Measurements from ENCODE around the gene CARD14.
"Not testable (repeated sequence)": the region's sequence is repeated elsewhere in the genome, so short reads cannot be mapped to it uniquely, and the experiment has no call there.

CARD14 gene

GRCh38 chr17:80154166-80154565, 15.7 kb upstream of the CARD14 start:
- H3K9me3 ChIP-seq (ENCODE audit: control insufficient read depth, low read depth, low read length), result peaks cover 11% of the 10 kb centered on the region
- no peaks in the 10 kb centered on the region for H3K36me3 ChIP-seq (ENCODE audit: control insufficient read depth, low read depth, low read length)
- H3K4me1 ChIP-seq (ENCODE audit: control insufficient read depth, low read depth, low read length), result peaks cover 15% of the 10 kb centered on the region
- no peak overlapping the region for H3K9ac ChIP-seq (ENCODE audit: low read length)
- H3K27ac ChIP-seq (ENCODE audit: low read length), result no peak overlapping the region
- no peak overlapping the region for H3K4me3 ChIP-seq (ENCODE audit: low read length)
- no peaks in the 10 kb centered on the region for H3K27me3 ChIP-seq (ENCODE audit: control insufficient read depth, insufficient read depth, low read length)

- H3K9ac ChIP-seq (ENCODE audit: low read length); H3K27ac ChIP-seq (ENCODE audit: low read length); H3K27me3 ChIP-seq (ENCODE audit: control insufficient read depth, insufficient read depth, low read length); H3K36me3 ChIP-seq (ENCODE audit: control insufficient read depth, low read depth, low read length); H3K4me3 ChIP-seq (ENCODE audit: low read length): not testable (repeated sequence)
- Histone ChIP-seq H3K4me1 (ENCODE audit: control insufficient read depth, low read depth, low read length) (peaks cover 29% of the 10 kb centered on the region), H3K9me3 (ENCODE audit: control insufficient read depth, low read depth, low read length) (peaks cover 11% of the 10 kb centered on the region)
Measured at GRCh38 chr17:80155600-80155999, 14.2 kb upstream of the CARD14 start.

- Histone ChIP-seq H3K9ac (ENCODE audit: low read length) (no peak overlapping the region), H3K4me3 (ENCODE audit: low read length) (no peak overlapping the region), H3K27me3 (ENCODE audit: control insufficient read depth, insufficient read depth, low read length) (peaks cover 4% of the 10 kb centered on the region), H3K36me3 (ENCODE audit: control insufficient read depth, low read depth, low read length) (no peaks in the 10 kb centered on the region), H3K4me1 (ENCODE audit: control insufficient read depth, low read depth, low read length) (peaks cover 22% of the 10 kb centered on the region), H3K9me3 (ENCODE audit: control insufficient read depth, low read depth, low read length) (peaks cover 11% of the 10 kb centered on the region), H3K27ac (ENCODE audit: low read length) (no peak overlapping the region)
Measured at GRCh38 chr17:80158846-80159245, 11.0 kb upstream of the CARD14 start.

GRCh38 chr17:80160536-80160935, 9.3 kb upstream of the CARD14 start:
- Histone ChIP-seq H3K4me3 (ENCODE audit: low read length) (peak overlapping the region; percentile 0), H3K9me3 (ENCODE audit: control insufficient read depth, low read depth, low read length) (peaks cover 8% of the 10 kb centered on the region), H3K36me3 (ENCODE audit: control insufficient read depth, low read depth, low read length) (no peaks in the 10 kb centered on the region), H3K4me1 (ENCODE audit: control insufficient read depth, low read depth, low read length) (peaks cover 22% of the 10 kb centered on the region), H3K9ac (ENCODE audit: low read length) (no peak overlapping the region), H3K27me3 (ENCODE audit: control insufficient read depth, insufficient read depth, low read length) (peaks cover 4% of the 10 kb centered on the region), H3K27ac (ENCODE audit: low read length) (no peak overlapping the region)

GRCh38 chr17:80163336-80163735, 6.5 kb upstream of the CARD14 start:
- Histone ChIP-seq H3K9ac (ENCODE audit: low read length) (no peak overlapping the region), H3K4me1 (ENCODE audit: control insufficient read depth, low read depth, low read length) (peaks cover 22% of the 10 kb centered on the region), H3K9me3 (ENCODE audit: control insufficient read depth, low read depth, low read length) (no peaks in the 10 kb centered on the region), H3K4me3 (ENCODE audit: low read length) (no peak overlapping the region), H3K27me3 (ENCODE audit: control insufficient read depth, insufficient read depth, low read length) (peaks cover 4% of the 10 kb centered on the region), H3K27ac (ENCODE audit: low read length) (no peak overlapping the region), H3K36me3 (ENCODE audit: control insufficient read depth, low read depth, low read length) (no peaks in the 10 kb centered on the region)

GRCh38 chr17:80164185-80164584, 5.6 kb upstream of the CARD14 start:
- H3K4me1 ChIP-seq (ENCODE audit: control insufficient read depth, low read depth, low read length), result peaks cover 19% of the 10 kb centered on the region
- no peak overlapping the region for H3K27ac ChIP-seq (ENCODE audit: low read length)
- H3K36me3 ChIP-seq (ENCODE audit: control insufficient read depth, low read depth, low read length), result no peaks in the 10 kb centered on the region
- H3K9me3 ChIP-seq (ENCODE audit: control insufficient read depth, low read depth, low read length), result no peaks in the 10 kb centered on the region
- no peak overlapping the region for H3K9ac ChIP-seq (ENCODE audit: low read length)
- no peak overlapping the region for H3K4me3 ChIP-seq (ENCODE audit: low read length)
- peaks cover 4% of the 10 kb centered on the region for H3K27me3 ChIP-seq (ENCODE audit: control insufficient read depth, insufficient read depth, low read length)

- H3K27me3 ChIP-seq (ENCODE audit: control insufficient read depth, insufficient read depth, low read length), result no peaks in the 10 kb centered on the region
- no peaks in the 10 kb centered on the region for H3K9me3 ChIP-seq (ENCODE audit: control insufficient read depth, low read depth, low read length)
- H3K4me1 ChIP-seq (ENCODE audit: control insufficient read depth, low read depth, low read length), result no peaks in the 10 kb centered on the region
- no peak overlapping the region for H3K9ac ChIP-seq (ENCODE audit: low read length)
- H3K36me3 ChIP-seq (ENCODE audit: control insufficient read depth, low read depth, low read length), result no peaks in the 10 kb centered on the region
- no peak overlapping the region for H3K27ac ChIP-seq (ENCODE audit: low read length)
- no peak overlapping the region for H3K4me3 ChIP-seq (ENCODE audit: low read length)
Measured at GRCh38 chr17:80166446-80166845, 3.4 kb upstream of the CARD14 start.

- H3K27me3 ChIP-seq (ENCODE audit: control insufficient read depth, insufficient read depth, low read length), result no peaks in the 10 kb centered on the region
- H3K4me1 ChIP-seq (ENCODE audit: control insufficient read depth, low read depth, low read length), result no peaks in the 10 kb centered on the region
- H3K4me3 ChIP-seq (ENCODE audit: low read length), result no peak overlapping the region
- H3K9me3 ChIP-seq (ENCODE audit: control insufficient read depth, low read depth, low read length), result no peaks in the 10 kb centered on the region
- no peaks in the 10 kb centered on the region for H3K36me3 ChIP-seq (ENCODE audit: control insufficient read depth, low read depth, low read length)
- H3K27ac ChIP-seq (ENCODE audit: low read length), result no peak overlapping the region
- no peak overlapping the region for H3K9ac ChIP-seq (ENCODE audit: low read length)
Measured at GRCh38 chr17:80168371-80168770, 1.5 kb upstream of the CARD14 start.

- Histone ChIP-seq H3K27me3 (ENCODE audit: control insufficient read depth, insufficient read depth, low read length) (no peaks in the 10 kb centered on the region), H3K27ac (ENCODE audit: low read length) (no peak overlapping the region), H3K4me1 (ENCODE audit: control insufficient read depth, low read depth, low read length) (no peaks in the 10 kb centered on the region), H3K9me3 (ENCODE audit: control insufficient read depth, low read depth, low read length) (no peaks in the 10 kb centered on the region), H3K9ac (ENCODE audit: low read length) (no peak overlapping the region), H3K36me3 (ENCODE audit: control insufficient read depth, low read depth, low read length) (no peaks in the 10 kb centered on the region), H3K4me3 (ENCODE audit: low read length) (no peak overlapping the region)
Measured at GRCh38 chr17:80169107-80169506, 723 bp upstream of the CARD14 start.

GRCh38 chr17:80171681-80172080, 1.9 kb downstream of the CARD14 start:
- Histone ChIP-seq H3K9ac (ENCODE audit: low read length) (no peak overlapping the region), H3K9me3 (ENCODE audit: control insufficient read depth, low read depth, low read length) (no peaks in the 10 kb centered on the region), H3K27me3 (ENCODE audit: control insufficient read depth, insufficient read depth, low read length) (no peaks in the 10 kb centered on the region), H3K36me3 (ENCODE audit: control insufficient read depth, low read depth, low read length) (no peaks in the 10 kb centered on the region), H3K4me3 (ENCODE audit: low read length) (no peak overlapping the region), H3K27ac (ENCODE audit: low read length) (no peak overlapping the region), H3K4me1 (ENCODE audit: control insufficient read depth, low read depth, low read length) (no peaks in the 10 kb centered on the region)

GRCh38 chr17:80173126-80173525, 3.3 kb downstream of the CARD14 start:
- H3K4me1 ChIP-seq (ENCODE audit: control insufficient read depth, low read depth, low read length), result no peaks in the 10 kb centered on the region
- H3K27ac ChIP-seq (ENCODE audit: low read length), result no peak overlapping the region
- no peak overlapping the region for H3K4me3 ChIP-seq (ENCODE audit: low read length)
- no peaks in the 10 kb centered on the region for H3K9me3 ChIP-seq (ENCODE audit: control insufficient read depth, low read depth, low read length)
- H3K9ac ChIP-seq (ENCODE audit: low read length), result no peak overlapping the region
- no peaks in the 10 kb centered on the region for H3K27me3 ChIP-seq (ENCODE audit: control insufficient read depth, insufficient read depth, low read length)
- H3K36me3 ChIP-seq (ENCODE audit: control insufficient read depth, low read depth, low read length), result no peaks in the 10 kb centered on the region

- H3K9ac ChIP-seq (ENCODE audit: low read length), result no peak overlapping the region
- H3K4me3 ChIP-seq (ENCODE audit: low read length), result no peak overlapping the region
- H3K27me3 ChIP-seq (ENCODE audit: control insufficient read depth, insufficient read depth, low read length), result no peaks in the 10 kb centered on the region
- no peak overlapping the region for H3K27ac ChIP-seq (ENCODE audit: low read length)
- no peaks in the 10 kb centered on the region for H3K36me3 ChIP-seq (ENCODE audit: control insufficient read depth, low read depth, low read length)
- no peaks in the 10 kb centered on the region for H3K4me1 ChIP-seq (ENCODE audit: control insufficient read depth, low read depth, low read length)
- no peaks in the 10 kb centered on the region for H3K9me3 ChIP-seq (ENCODE audit: control insufficient read depth, low read depth, low read length)
Measured at GRCh38 chr17:80173916-80174315, 4.1 kb downstream of the CARD14 start.
